Liver (tissue), 9 donors: ENCODE measurements around the gene ZSCAN25. TPM values are rescaled to one million over a fixed set of nuclear protein-coding genes. Genes with fewer than 3 reads are reported as not detected.
"Not testable (repeated sequence)": the region's sequence is repeated elsewhere in the genome, so short reads cannot be mapped to it uniquely, and the experiment has no call there.

Experiments used
- DNase-seq: peaks from one replicate; pipeline ENCODE4 v3.0.0-alpha.2; 2017; ENCODE audit warnings: low spot score
- H3K27ac ChIP-seq, 2 donors: one replicate each; pipeline ENCODE4 v1.7.0; 2013; ENCODE audit warnings: inconsistent platforms in 2 of 2, low read length in 2 of 2, control low read depth in 1 of 2, low read depth in 1 of 2, mild to moderate bottlenecking in 1 of 2
- H3K27me3 ChIP-seq, 4 donors: one replicate each; pipeline versions ENCODE4 v1.6.1 to v1.7.0; 2013; ENCODE audit warnings: low read length in 3 of 4, inconsistent platforms in 1 of 4, mild to moderate bottlenecking in 1 of 4, moderate library complexity in 1 of 4; ENCODE audit not compliant: control insufficient read depth in 4 of 4, insufficient read depth in 4 of 4
- H3K36me3 ChIP-seq, 4 donors: one replicate each; pipeline versions ENCODE4 v1.6.1 to v1.7.0; 2013; ENCODE audit warnings: low read length in 3 of 4, mild to moderate bottlenecking in 3 of 4, low read depth in 1 of 4, moderate library complexity in 1 of 4; ENCODE audit not compliant: control insufficient read depth in 4 of 4, insufficient read depth in 3 of 4
- H3K4me1 ChIP-seq, 4 donors: one replicate each; pipeline versions ENCODE4 v1.6.1 to v1.7.0; 2013; ENCODE audit warnings: low read length in 3 of 4, mild to moderate bottlenecking in 3 of 4, moderate library complexity in 1 of 4; ENCODE audit not compliant: control insufficient read depth in 4 of 4, insufficient read depth in 4 of 4
- H3K4me3 ChIP-seq, 3 donors: one replicate each; pipeline versions ENCODE4 v1.6.1 to v1.7.0; 2013; ENCODE audit warnings: low read length in 3 of 3, control low read depth in 1 of 3, low read depth in 1 of 3, mild to moderate bottlenecking in 1 of 3
- H3K9ac ChIP-seq, 2 donors: one replicate each; pipeline ENCODE4 v1.7.0; 2013; ENCODE audit warnings: low read length in 2 of 2, mild to moderate bottlenecking in 2 of 2, moderate library complexity in 2 of 2, control low read depth in 1 of 2, low read depth in 1 of 2
- H3K9me3 ChIP-seq, 4 donors: one replicate each; pipeline versions ENCODE4 v1.6.1 to v1.7.0; 2013; ENCODE audit warnings: low read length in 3 of 4; ENCODE audit not compliant: control insufficient read depth in 4 of 4
- EGR1 ChIP-seq, 2 donors: IDR thresholded peaks; 2 replicates each; pipeline ENCODE4 v1.6.1; 2016 to 2018; ENCODE audit warnings: antibody characterized with exemption in 2 of 2, low read depth in 2 of 2
- FOXA1 ChIP-seq: IDR thresholded peaks from 2 replicates; pipeline ENCODE4 v1.6.1; 2016; ENCODE audit warnings: antibody characterized with exemption
- FOXA2 ChIP-seq: IDR thresholded peaks from 2 replicates; pipeline ENCODE4 v1.6.1; 2016; ENCODE audit warnings: antibody characterized with exemption
- GABPA ChIP-seq, 2 donors: IDR thresholded peaks in 1 of 2; conservative IDR thresholded peaks in 1 of 2; 2 replicates each; pipeline ENCODE4 v1.6.1; 2016; ENCODE audit warnings: antibody characterized with exemption in 2 of 2, mild to moderate bottlenecking in 1 of 2, moderate library complexity in 1 of 2
- HNF4A ChIP-seq, 2 donors: conservative IDR thresholded peaks; 2 replicates each; pipeline ENCODE4 v1.6.1; 2016; ENCODE audit warnings: antibody characterized with exemption in 2 of 2, mild to moderate bottlenecking in 2 of 2
- HNF4G ChIP-seq: IDR thresholded peaks from 2 replicates; pipeline ENCODE4 v1.6.1; 2016; ENCODE audit warnings: antibody characterized with exemption
- JUND ChIP-seq, 2 donors: IDR thresholded peaks; 2 replicates each; pipeline ENCODE4 v1.6.1; 2016; ENCODE audit warnings: antibody characterized with exemption in 2 of 2
- NR2F2 ChIP-seq: IDR thresholded peaks from 2 replicates; pipeline ENCODE4 v1.6.1; 2016; ENCODE audit warnings: antibody characterized with exemption
- RAD21 ChIP-seq, 2 donors: IDR thresholded peaks; 2 replicates each; pipeline ENCODE4 v1.6.1; 2016; ENCODE audit warnings: antibody characterized with exemption in 2 of 2, mild to moderate bottlenecking in 2 of 2
- RXRA ChIP-seq, 2 donors: IDR thresholded peaks; 2 replicates each; pipeline ENCODE4 v1.6.1; 2017 to 2018; ENCODE audit warnings: antibody characterized with exemption in 2 of 2, mild to moderate bottlenecking in 1 of 2
- SP1 ChIP-seq: IDR thresholded peaks from 2 replicates; pipeline ENCODE4 v1.6.1; 2018; ENCODE audit warnings: antibody characterized with exemption, mild to moderate bottlenecking
- TAF1 ChIP-seq: conservative IDR thresholded peaks from 2 replicates; pipeline ENCODE4 v1.6.1; 2016; ENCODE audit warnings: antibody characterized with exemption, mild to moderate bottlenecking
- YY1 ChIP-seq: IDR thresholded peaks from 2 replicates; pipeline ENCODE4 v1.6.1; 2016; ENCODE audit warnings: antibody characterized with exemption, mild to moderate bottlenecking
- WGBS: extraction: QIAGEN DNeasy Blood & Tissue Kit; methylation state at CpG from one replicate; pipeline ENCODE4 v1.1.7; 2013; 5-methylcytosine and 5-hydroxymethylcytosine counted together
- polyA plus RNA-seq, 2 donors: library from polyadenylated mRNA; stranded (reverse) in 1 of 2; unstranded in 1 of 2; fragments of 200-250 nt in 1 of 2; fragments of >200 nt in 1 of 2; fragmentation: Nextera tagmentation in 1 of 2; extraction: Ambion mirVana in 1 of 2; gene quantifications; one replicate each; pipeline versions ENCODE4 v1.2.1 to v1.2.3, GENCODE V29; 2013 to 2015
- total RNA-seq, 2 donors: library from RNA; depleted of rRNA; stranded (reverse); fragments of >200 nt; gene quantifications; one replicate each; pipeline ENCODE4 v1.2.3, GENCODE V29; 2014
- TF ChIP-seq, protein P1 (sequence below): fragments of 150-350 bp; IDR thresholded peaks from 2 replicates; pipeline ENCODE4 v1.5.1; 2017; ENCODE audit warnings: improper control_type of control experiment, low read depth, low read length; ENCODE audit not compliant: missing input control
- TF ChIP-seq, protein P2 (sequence below): IDR thresholded peaks from 2 replicates; pipeline ENCODE4 v1.6.1; 2016; ENCODE audit warnings: antibody characterized with exemption, mild to moderate bottlenecking
- TF ChIP-seq, protein P3 (sequence below): IDR thresholded peaks from 2 replicates; pipeline ENCODE4 v1.6.1; 2016; ENCODE audit warnings: antibody characterized with exemption
- TF ChIP-seq, protein P4 (sequence below): IDR thresholded peaks from 2 replicates; pipeline ENCODE4 v1.6.1; 2016; ENCODE audit warnings: antibody characterized with exemption
- TF ChIP-seq, protein P5 (sequence below): IDR thresholded peaks from 2 replicates; pipeline ENCODE4 v1.6.1; 2016; ENCODE audit warnings: antibody characterized with exemption
- donor health status: healthy.
- donor health status: healthy.
- donor health status: healthy.
- donor health status: healthy.
- donor health status: healthy.

ZSCAN25 gene
- total RNA-seq: 10 to 100 TPM in 1 of 2 donors, 1 to 10 TPM in 1; 8.7 to 11.0 TPM
- polyA plus RNA-seq: 1 to 10 TPM; 2.3 to 3.1 TPM

DNA sequence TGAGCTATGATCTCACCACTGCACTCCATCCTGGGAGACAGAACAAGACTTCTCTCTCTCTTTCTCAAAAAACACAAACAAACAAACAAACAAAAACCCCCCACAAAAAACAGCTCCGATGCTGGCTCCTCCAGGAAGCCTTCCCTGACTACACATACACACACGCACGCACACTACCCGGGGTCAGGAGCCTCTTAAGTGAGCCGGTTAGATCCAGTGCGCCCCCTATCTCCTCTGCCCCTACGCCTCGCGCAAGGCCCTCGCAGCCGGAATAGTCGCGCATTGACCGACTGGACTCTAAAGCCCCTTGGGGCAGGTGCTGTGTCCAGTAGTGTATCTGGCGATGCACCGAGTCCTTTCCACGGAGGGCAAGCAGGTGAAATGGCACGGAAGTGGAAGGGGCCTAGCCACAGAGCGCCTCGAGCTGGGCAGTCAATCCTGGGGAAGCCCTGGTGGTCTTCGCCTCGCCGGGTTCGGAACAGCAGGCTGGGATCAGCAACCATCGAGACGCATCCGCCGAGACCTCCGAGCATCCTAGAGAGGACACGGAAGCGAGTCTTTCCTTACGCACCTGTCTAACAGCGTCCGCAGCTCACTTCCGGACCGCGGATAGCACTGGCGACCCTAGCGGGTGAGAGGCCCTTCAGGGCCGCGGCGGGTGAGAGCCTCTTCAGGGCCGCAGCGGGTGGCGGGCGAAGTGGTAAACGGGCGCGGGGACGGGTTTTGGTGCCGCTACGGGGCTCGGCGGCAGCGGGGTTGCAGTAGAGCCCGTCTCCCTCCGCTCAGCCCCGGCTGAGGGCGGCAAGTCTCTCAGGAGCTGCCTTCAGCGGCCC is at the start of gene ZSCAN25:
Gene ZSCAN25, plus strand, starts transcription at position 588 of the 833 bp plus-strand sequence. CDS start 2,661 bp downstream, outside the sequence.
- H3K27me3 ChIP-seq: no peaks in the 10 kb centered on the region
- peak; percentile 92 for DNase-seq
- peak within 1 kb of the TSS; percentile 77 to 94 (median 93) for H3K4me3 ChIP-seq
- H3K4me1 ChIP-seq: peaks cover 2 to 17% (median 8%) of the 10 kb centered on the region in 4 donors
- H3K27ac ChIP-seq: peak within 1 kb of the TSS; percentile 66 to 77
- WGBS: under 1% methylated on average over 60 of the region's 60 CpGs
- no peaks in the 10 kb centered on the region for H3K9me3 ChIP-seq
- H3K9ac ChIP-seq: peak within 1 kb of the TSS; percentile 23 to 92
- TF ChIP-seq, protein P1, sequence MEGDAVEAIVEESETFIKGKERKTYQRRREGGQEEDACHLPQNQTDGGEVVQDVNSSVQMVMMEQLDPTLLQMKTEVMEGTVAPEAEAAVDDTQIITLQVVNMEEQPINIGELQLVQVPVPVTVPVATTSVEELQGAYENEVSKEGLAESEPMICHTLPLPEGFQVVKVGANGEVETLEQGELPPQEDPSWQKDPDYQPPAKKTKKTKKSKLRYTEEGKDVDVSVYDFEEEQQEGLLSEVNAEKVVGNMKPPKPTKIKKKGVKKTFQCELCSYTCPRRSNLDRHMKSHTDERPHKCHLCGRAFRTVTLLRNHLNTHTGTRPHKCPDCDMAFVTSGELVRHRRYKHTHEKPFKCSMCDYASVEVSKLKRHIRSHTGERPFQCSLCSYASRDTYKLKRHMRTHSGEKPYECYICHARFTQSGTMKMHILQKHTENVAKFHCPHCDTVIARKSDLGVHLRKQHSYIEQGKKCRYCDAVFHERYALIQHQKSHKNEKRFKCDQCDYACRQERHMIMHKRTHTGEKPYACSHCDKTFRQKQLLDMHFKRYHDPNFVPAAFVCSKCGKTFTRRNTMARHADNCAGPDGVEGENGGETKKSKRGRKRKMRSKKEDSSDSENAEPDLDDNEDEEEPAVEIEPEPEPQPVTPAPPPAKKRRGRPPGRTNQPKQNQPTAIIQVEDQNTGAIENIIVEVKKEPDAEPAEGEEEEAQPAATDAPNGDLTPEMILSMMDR: peak; percentile 18
- TF ChIP-seq RAD21 (IDR thresholded peaks at IDR 0.05) (peak; percentile 49 to 53), FOXA2 (no peak), NR2F2 (peak; percentile 62), TAF1 (peak; percentile 50), HNF4A (conservative IDR thresholded peaks at IDR 0.05) (peak in 1 of 2 donors; percentile 18), JUND (IDR thresholded peaks at IDR 0.05) (peak in 1 of 2 donors; percentile 27), RXRA (IDR thresholded peaks at IDR 0.05) (peak; percentile 40 to 76), SP1 (peak; percentile 64), EGR1 (IDR thresholded peaks at IDR 0.05; ENCODE audit: low read depth in 2 of 2) (peak in 1 of 2 donors; percentile 24), HNF4G (no peak), GABPA (IDR thresholded peaks at IDR 0.05 in 1 of 2, conservative IDR thresholded peaks at IDR 0.05 in 1 of 2) (peak; percentile 94 to 98), FOXA1 (no peak), YY1 (peak; percentile 60)
- TF ChIP-seq, protein P2, sequence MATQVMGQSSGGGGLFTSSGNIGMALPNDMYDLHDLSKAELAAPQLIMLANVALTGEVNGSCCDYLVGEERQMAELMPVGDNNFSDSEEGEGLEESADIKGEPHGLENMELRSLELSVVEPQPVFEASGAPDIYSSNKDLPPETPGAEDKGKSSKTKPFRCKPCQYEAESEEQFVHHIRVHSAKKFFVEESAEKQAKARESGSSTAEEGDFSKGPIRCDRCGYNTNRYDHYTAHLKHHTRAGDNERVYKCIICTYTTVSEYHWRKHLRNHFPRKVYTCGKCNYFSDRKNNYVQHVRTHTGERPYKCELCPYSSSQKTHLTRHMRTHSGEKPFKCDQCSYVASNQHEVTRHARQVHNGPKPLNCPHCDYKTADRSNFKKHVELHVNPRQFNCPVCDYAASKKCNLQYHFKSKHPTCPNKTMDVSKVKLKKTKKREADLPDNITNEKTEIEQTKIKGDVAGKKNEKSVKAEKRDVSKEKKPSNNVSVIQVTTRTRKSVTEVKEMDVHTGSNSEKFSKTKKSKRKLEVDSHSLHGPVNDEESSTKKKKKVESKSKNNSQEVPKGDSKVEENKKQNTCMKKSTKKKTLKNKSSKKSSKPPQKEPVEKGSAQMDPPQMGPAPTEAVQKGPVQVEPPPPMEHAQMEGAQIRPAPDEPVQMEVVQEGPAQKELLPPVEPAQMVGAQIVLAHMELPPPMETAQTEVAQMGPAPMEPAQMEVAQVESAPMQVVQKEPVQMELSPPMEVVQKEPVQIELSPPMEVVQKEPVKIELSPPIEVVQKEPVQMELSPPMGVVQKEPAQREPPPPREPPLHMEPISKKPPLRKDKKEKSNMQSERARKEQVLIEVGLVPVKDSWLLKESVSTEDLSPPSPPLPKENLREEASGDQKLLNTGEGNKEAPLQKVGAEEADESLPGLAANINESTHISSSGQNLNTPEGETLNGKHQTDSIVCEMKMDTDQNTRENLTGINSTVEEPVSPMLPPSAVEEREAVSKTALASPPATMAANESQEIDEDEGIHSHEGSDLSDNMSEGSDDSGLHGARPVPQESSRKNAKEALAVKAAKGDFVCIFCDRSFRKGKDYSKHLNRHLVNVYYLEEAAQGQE: peak; percentile 32
- TF ChIP-seq, protein P3, sequence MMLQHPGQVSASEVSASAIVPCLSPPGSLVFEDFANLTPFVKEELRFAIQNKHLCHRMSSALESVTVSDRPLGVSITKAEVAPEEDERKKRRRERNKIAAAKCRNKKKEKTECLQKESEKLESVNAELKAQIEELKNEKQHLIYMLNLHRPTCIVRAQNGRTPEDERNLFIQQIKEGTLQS: no peak
- TF ChIP-seq, protein P4, sequence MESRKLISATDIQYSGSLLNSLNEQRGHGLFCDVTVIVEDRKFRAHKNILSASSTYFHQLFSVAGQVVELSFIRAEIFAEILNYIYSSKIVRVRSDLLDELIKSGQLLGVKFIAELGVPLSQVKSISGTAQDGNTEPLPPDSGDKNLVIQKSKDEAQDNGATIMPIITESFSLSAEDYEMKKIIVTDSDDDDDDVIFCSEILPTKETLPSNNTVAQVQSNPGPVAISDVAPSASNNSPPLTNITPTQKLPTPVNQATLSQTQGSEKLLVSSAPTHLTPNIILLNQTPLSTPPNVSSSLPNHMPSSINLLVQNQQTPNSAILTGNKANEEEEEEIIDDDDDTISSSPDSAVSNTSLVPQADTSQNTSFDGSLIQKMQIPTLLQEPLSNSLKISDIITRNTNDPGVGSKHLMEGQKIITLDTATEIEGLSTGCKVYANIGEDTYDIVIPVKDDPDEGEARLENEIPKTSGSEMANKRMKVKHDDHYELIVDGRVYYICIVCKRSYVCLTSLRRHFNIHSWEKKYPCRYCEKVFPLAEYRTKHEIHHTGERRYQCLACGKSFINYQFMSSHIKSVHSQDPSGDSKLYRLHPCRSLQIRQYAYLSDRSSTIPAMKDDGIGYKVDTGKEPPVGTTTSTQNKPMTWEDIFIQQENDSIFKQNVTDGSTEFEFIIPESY: peak; percentile 18
- TF ChIP-seq, protein P5, sequence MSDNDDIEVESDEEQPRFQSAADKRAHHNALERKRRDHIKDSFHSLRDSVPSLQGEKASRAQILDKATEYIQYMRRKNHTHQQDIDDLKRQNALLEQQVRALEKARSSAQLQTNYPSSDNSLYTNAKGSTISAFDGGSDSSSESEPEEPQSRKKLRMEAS: peak; percentile 59
- H3K36me3 ChIP-seq: peaks cover 3 to 27% (median 20%) of the 10 kb centered on the region in 4 donors

DNA sequence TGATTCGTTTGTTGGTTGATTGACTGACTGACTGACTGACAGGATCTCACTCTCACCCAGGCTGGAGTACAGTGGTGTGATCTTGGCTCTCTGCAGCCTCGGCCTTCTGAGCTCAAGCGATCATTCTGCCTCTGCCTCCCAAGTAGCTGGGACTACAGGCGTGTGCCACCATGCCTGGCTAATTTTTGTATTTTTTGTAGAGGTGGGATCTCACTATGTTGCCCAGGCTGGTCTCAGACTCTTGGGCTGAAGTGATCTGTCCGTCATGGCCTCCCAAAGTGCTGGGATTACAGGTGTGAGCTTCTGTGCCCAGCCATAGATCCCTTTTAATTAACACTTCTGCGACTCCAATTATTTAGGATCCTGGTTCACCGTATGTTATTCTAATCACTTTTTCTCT is 48.0 kb upstream of the ZSCAN25 start:
- 98% methylated on average over 7 of the region's 7 CpGs for WGBS
- not testable (repeated sequence) for H3K4me1 ChIP-seq, H3K27me3 ChIP-seq, DNase-seq, H3K9ac ChIP-seq, H3K9me3 ChIP-seq, H3K27ac ChIP-seq, H3K4me3 ChIP-seq
- H3K36me3 ChIP-seq: peaks cover 3 to 67% (median 48%) of the 10 kb centered on the region in 4 donors
